NCI-H526 treated with DMSO at 0.1 percent for 48 hours (cell line): ENCODE measurements around the gene PRXL2B.
"Not testable (repeated sequence)": the region's sequence is repeated elsewhere in the genome, so short reads cannot be mapped to it uniquely, and the experiment has no call there.

Experiments used
- DNase-seq: peaks from one replicate; lab custom pipeline; 2025; lab: John Stamatoyannopoulos, UW

Gene PRXL2B

GRCh38 chr1:2586154-2587070 lies at the start of gene PRXL2B:
Gene PRXL2B (plus strand): TSS chr1:2586777. CDS start chr1:2586886, 109 bp downstream.
- DNase-seq, result peak; percentile 90

- no peak for DNase-seq
Measured at GRCh38 chr1:2537784-2538115, 48.8 kb upstream of the PRXL2B start.

DNA sequence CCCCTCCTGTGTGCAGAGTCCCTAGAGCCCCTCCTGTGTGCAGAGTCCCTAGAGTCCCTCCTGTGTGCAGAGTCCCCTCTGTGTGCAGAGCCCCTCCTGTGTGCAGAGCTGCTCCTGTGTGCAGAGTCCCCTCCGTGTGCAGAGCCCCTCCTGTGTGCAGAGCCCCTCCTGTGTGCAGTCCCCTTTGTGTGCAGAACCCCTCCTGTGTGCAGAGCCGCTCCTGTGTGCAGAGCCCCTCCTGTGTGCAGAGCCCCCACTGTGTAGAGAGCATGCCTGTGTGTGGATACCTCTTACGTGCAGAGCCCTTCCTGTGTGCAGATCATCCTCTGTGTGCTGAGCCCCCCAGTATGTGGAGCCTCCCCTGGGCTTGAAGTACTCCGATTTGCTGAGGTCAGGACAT lies 48.2 kb upstream of the PRXL2B start:
- DNase-seq, result no peak

DNA sequence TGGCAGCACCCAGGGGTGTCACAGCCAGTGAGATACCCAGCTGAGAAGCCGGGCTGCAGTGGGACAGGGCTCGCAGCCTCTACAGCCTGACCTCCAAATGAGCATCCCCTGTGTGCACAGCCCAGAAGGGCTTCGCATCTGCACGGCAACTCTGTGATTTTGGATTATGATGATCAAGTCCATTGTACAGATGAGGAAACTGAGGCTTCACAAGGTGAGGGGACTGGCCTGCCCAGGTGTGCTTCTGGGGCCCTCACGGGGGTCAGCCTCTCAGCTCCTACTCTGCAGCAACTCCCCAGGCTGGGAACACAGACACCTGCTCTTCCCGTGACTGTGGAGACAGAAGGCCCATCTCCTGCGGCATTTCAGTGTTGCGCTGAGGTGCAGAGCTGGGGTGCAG lies 47.7 kb upstream of the PRXL2B start:
- DNase-seq, result no peak

GRCh38 chr1:2539312-2539907 lies 47.2 kb upstream of the PRXL2B start:
- DNase-seq, result no peak

GRCh38 chr1:2540816-2541492 lies 45.6 kb upstream of the PRXL2B start:
- no peak for DNase-seq

DNA sequence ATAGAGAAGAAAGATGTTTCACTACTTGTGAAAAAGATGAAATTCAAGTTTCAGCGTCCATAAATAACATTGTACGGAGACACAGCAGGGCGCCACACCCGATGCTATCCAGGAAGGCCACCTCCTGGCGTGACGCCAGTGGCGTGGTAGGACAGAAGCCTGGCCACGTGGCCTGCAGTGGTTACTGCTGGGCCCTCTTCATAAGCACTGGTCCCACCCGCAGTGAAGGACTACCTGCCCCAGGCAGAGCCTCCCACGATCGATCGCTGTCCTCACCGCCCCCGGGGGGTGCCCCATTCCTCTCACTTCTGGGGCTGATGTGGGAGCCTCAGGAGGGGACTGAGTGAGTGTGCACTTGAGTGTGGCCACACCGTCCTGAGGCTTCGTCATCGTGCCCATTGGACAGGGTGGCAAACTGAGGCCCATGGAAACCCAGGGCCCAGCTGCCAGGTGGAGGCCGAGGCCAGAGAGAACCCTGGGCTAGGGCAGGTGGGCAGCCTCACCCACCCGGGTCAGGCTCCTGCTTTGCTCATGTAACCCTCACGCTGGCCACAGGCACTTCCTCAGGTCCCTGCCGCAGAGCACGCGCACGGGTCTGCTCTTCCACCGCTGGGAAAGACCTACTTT lies 44.8 kb upstream of the PRXL2B start:
- DNase-seq, result no peak

GRCh38 chr1:2542246-2542915 lies 44.2 kb upstream of the PRXL2B start:
- no peak for DNase-seq

- no peak for DNase-seq
Measured at GRCh38 chr1:2543543-2544092, 43.0 kb upstream of the PRXL2B start.

DNA sequence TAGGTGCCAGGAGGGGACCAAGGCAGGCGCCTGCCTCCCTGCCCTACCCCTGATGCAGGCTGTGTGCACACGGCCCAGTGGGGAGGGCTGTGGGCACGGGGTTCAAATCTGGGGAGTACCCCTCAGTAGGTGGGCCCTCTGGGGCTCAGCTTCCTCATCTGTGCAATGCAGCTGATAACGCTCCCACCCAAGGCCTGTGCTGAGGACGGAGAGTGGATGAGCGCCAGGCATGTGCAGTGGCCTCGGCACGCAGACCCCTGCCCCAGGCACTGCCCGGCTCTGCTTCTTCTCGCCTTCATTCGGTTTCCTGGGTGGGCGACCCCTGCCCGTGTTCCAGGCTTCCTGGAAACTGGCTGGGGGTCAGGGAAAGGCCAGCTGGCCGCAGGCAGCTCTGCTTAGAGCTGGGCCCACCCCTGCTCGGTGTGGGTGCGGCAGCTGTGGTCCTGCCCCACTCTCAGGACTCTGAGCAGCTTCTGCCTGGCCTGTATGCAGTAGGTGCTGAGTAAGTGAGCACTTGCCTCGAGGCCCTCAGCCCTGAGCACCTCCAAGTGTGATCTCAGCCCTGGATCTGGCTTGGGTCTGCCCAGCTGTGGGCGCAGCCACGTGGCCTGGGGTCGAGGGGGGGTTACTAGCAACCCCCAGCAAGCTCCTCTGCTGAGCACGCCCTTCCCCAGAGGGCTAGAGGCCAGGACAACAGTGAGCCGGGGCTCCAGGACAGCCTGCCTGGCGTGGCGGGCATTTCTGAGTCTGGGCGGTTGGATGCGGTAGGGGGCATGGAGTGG lies 42.3 kb upstream of the PRXL2B start:
- no peak for DNase-seq

DNA sequence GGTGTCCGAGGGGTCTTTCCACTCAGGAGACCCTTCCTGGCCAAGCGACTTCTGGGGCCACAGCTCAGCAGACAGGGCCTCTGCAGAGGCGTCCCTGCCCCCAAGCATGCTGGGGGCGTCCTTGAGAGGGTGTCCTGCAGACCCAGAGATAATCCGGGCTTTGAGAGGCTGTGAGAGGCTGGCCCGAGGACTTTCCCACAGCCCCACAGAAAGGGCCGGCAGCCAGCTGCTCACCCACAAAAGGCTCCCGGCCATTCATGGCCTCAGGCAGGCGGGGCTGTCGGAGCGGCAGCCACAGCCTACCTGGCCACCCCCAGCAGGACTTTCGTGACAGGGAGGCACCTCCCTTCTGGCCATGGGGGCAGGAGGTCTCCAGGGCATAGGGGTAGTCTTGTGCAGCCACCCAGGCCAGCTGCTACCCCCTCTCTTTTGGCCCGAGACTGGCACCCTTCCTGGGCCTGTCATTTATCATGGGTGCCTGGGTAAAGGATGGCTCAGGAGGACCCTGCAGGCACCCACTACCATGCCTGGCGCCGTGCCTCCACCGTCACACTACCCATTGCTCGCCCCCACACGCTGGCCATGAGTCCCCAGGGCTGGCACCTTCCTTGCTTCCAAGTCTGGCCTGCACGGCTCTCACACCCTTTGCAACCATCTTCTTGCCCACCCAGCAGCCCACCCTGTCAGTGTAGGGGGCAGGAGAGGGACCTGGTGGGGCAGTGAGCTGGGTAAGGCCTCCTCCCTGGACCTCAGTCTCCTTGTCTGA lies 41.5 kb upstream of the PRXL2B start:
- no peak for DNase-seq

DNA sequence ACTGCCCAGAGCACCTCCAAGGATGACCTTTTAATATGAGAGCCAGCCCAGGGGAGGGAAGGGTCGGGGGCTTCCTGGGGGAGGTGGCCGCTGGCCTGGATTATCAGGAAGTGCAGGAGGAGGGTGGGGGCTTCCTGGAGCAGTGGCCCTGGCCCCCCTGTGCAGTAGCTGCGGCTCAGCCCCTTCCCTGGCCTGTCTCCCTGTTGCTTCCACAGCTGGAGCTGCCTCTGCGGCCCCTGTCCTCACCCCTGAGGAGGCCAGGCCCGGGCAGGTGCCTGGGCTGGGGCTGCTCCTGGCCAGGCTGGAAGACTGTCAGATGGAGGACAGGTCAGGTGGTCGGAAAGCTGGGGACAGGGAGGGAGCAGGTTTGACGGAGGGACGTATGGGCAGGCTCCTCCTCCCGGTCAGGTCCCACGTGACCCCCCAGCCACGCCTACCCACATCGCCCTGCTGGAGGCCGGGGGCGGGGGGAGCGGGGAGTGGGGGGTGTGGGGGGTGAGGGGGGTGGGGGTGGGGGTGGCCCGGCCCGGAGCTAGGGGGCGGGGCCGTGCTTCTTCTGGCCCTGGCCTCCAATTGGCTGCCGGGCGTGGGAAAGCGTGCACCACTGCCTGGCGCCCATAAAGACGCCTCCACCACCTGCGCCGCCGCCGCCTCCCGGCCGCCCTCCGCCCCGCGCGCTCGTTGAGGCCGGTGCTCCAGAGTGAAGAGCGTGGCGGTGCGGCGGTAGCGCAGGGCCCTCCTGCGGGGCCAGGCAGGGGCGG lies 40.6 kb upstream of the PRXL2B start:
- DNase-seq, result peak; percentile 70

GRCh38 chr1:2546515-2547209 lies 39.9 kb upstream of the PRXL2B start:
- peak; percentile 66 for DNase-seq

DNA sequence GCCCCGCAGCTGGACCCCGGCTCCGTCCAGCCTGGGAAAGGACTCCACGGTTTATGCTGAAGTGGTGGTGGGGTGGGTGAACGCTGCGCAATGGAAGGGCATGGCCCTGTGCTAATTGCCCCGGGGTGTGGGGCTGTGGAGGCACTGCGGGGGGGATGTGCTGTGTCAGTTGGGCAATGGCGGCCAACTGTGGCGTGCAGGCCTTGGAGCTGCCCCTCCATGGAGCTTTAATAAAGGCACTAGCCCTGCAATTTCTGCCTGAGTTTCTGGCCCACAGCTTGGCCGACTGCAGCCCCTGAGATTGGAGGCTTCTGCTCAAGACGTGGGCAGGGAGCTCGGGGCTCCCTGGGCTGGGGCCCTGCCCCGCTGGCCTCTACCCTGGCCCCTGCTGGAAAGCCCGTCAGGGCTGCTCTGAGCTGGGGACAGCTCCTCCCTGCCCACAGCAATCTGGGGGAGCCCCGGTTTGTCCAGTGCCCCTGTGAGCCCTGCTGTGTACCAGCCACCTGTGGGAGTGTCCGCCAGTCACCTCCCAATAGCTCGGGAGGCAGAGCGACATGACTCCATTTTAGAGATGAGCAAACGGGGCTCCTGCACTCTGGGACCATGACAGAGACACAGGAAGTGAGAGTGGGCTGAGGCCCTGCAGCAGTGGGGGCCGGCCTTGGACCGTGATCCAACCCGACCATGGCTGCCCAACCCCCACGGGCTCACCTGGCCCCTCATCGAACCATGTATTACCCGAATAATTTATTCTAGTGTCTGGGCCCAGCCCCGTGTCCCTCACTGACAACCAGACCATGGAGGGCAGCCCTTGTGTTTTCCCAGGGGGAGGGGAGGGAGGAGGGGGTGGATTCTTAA lies 39.1 kb upstream of the PRXL2B start:
- DNase-seq, result no peak

GRCh38 chr1:2548068-2548589 lies 38.4 kb upstream of the PRXL2B start:
- peak; percentile 28 for DNase-seq

DNA sequence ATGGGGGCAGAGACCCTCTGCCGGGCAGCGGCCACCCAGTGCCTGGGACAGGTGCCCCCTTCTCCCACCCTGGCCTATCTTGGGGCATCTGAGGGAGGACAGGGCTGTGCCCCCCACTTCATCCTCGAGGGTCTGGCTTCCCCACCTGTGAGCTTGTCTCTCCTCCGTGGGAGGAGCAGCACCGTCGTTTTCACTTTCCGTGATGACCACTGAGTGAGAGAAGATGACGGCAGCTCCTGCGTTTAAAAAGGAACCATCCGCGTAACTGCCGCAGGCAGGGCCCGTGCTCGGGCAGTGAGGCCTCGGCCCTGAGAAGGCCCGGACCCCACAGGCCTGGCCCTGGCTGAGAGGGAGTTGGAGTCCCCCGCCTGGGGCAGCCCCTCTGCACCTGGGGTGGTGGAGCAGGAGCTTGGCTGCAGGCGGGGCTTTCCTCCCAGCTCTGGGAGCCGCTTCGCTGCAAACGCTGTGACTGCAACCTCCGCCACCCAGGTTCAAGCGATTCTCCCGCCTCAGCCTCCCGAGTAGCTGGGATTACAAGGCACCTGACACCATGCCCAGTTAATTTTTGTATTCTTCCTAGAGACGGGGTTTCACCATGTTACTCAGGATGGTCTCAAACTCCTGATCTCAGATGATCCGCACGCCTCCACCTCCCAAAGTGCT lies 37.1 kb upstream of the PRXL2B start:
- DNase-seq, result not testable (repeated sequence)

- not testable (repeated sequence) for DNase-seq
Measured at GRCh38 chr1:2550309-2550861, 36.2 kb upstream of the PRXL2B start.
